Activated CD8-positive, alpha-beta memory T cell treated with anti-CD3 and anti-CD28 coated beads, Interleukin-2, amount 50 U/mL, for 4 hours (primary cell): ENCODE measurements around the gene DNAAF5.

Experiments
- DNase-seq: peaks from one replicate; pipeline ENCODE4 v3.0.0-alpha.2; 2020

The DNAAF5 gene

GRCh38 chr7:818031-818699 lies 91.7 kb downstream of the DNAAF5 start:
- no peak for DNase-seq

DNA sequence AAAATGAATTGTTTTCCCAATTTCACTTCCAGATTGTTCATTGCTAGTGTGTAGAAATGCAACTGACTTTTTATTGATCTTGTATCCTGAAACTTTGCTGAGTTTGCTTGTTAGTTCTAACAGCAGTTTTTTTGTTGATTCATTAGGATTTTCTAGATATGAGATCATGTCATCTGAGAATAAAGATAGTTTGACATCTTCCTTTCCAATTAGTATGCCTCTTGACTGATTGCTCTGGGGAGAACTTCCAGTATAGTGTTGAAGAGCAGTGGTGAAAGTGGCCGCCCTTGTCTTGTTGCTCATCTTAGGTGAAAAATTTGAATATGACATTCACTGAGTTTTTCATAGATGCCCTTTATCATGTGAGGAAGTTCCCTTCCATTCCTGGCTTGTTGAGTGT lies 93.8 kb downstream of the DNAAF5 start:
- DNase-seq, result no peak

GRCh38 chr7:821688-822087 lies 95.2 kb downstream of the DNAAF5 start:
- no peak for DNase-seq

DNA sequence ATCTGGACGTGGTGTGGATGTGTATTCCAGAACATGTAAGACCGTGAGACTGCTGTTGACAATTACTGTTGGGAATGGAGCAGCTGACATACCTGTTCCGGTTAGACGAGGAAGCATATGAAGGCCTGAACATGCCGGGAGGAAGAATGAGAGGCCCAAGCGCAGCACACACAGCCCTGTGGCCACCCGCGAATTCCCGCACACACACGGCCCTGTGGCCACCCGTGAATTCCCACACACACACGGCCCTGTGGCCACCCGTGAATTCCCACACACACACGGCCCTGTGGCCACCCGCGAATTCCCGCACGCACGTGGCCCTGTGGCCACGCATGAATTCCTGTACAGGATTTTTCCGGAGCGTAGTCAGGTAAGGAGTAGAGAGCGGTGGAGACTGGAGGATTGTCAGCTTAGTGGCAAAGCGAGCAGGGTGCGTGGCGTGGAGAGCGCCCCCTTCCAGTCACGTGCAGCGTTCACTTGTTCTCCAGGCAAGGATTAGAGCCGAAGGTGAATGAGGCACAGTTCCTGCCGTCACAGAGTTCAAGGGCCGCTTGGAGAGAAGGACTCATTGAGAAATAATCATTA lies 96.3 kb downstream of the DNAAF5 start:
- no peak for DNase-seq

DNA sequence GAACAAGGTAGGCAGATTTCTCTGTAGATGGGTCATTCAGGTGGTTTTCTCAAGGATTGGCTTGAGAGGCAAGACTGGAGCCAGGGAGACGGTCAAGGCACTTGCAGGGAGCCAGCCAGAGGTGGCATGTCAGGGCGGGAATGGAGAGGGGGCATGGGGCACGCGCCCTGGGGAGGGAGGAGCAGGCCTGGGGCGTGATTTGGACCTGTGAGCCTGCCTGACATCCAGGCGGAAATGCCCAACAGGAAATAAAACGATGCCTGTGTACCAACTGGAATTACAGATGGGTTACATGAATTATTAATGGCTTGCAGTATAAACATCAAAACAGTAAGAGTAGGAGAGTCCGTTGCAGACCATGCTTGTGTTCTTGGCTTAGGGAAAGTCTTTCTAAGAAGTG lies 97.2 kb downstream of the DNAAF5 start:
- DNase-seq, result no peak

GRCh38 chr7:824081-824480 lies 97.6 kb downstream of the DNAAF5 start:
- DNase-seq, result no peak

DNA sequence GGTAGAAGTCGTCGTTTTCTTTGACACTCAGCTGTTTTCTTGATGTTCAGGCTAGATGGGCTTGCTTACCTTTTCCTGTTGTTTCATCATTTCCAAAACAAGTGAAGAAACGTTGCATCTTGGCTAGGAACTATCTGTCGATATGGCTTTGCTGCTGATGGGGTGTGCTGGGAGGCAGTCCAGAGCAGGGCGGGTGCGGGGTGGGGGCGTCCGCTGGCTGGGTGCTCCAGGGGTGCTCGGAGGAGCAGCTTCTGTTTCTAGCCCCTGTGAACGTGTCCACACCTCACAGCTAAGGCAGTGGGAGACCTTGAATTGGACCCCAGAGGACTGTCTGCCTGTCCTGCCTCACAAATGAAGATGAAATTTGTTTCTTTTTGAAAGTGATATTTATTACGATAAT lies 98.2 kb downstream of the DNAAF5 start:
- no peak for DNase-seq

GRCh38 chr7:825386-825785 lies 98.9 kb downstream of the DNAAF5 start:
- no peak for DNase-seq

- no peak for DNase-seq
Observed at GRCh38 chr7:826230-826917, 99.9 kb downstream of the DNAAF5 start.

DNA sequence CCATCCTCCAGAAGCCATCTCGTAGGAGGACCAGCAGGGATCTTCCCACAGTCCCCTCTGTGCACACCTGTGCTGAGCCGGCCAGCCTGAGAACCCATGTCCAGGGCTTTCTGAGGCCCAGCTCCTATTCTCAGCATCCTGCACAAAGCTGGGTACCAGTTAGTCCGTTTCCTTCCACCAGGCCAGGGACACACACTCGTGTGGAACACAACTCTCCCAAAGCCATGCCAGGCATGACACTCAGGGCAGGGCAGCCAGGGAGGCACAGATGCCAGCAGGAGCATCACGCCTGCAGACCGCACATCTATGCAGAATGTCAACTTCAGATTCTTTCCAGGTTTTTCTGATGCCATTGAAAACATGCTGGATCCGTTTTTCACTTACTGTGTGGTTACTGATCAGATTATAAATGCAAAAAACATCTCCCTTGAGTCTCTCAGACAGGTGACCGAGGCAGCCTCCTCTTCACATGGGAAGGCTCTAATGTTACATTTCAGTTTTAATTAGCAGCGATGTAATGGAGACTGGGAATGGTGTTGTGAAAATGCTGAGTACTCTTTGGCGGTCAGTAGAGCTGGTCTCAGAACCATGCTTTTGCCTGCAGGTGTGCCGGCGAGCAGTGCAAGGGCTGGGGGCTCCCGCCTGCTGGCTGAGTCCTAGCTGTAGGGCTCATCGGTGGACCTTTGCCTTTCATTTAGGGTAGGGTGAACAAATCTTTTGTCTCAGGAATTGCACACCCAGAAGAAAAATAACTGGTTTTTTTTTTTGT lies 102.5 kb downstream of the DNAAF5 start:
- no peak for DNase-seq

- no peak for DNase-seq
Observed at GRCh38 chr7:830069-830468, 103.6 kb downstream of the DNAAF5 start.

GRCh38 chr7:831596-832166 lies 105.2 kb downstream of the DNAAF5 start:
- no peak for DNase-seq

GRCh38 chr7:832167-832967 lies 105.9 kb downstream of the DNAAF5 start, which contains the start of gene SUN1:
SUN1 (plus strand) TSS chr7:832476; CDS start chr7:832525, 49 bp downstream.
- DNase-seq, result peak; percentile 76

- DNase-seq, result no peak
Observed at GRCh38 chr7:832968-833424, 106.5 kb downstream of the DNAAF5 start.

- no peak for DNase-seq
Observed at GRCh38 chr7:833601-834258, 107.2 kb downstream of the DNAAF5 start.

GRCh38 chr7:834277-834676 lies 107.8 kb downstream of the DNAAF5 start:
- no peak for DNase-seq

DNA sequence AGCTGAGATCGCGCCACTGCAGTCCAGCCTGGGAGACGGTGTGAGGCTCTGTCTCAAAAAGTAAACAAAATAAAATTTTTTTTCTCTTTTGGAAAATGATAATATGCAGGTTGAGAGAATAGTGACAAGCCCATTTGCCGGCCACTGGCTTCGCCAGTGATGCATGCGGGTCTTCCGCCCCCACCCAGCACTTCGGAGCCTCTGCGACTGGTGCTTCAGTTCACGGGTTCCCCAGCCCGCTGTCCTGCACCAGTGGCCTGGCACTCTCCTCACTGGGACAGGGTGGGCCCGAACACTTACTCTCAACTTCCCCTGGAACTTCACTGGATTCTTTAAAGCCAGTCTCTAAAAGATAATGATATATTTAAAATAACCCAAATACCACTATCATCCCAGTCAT lies 108.5 kb downstream of the DNAAF5 start:
- no peak for DNase-seq

DNA sequence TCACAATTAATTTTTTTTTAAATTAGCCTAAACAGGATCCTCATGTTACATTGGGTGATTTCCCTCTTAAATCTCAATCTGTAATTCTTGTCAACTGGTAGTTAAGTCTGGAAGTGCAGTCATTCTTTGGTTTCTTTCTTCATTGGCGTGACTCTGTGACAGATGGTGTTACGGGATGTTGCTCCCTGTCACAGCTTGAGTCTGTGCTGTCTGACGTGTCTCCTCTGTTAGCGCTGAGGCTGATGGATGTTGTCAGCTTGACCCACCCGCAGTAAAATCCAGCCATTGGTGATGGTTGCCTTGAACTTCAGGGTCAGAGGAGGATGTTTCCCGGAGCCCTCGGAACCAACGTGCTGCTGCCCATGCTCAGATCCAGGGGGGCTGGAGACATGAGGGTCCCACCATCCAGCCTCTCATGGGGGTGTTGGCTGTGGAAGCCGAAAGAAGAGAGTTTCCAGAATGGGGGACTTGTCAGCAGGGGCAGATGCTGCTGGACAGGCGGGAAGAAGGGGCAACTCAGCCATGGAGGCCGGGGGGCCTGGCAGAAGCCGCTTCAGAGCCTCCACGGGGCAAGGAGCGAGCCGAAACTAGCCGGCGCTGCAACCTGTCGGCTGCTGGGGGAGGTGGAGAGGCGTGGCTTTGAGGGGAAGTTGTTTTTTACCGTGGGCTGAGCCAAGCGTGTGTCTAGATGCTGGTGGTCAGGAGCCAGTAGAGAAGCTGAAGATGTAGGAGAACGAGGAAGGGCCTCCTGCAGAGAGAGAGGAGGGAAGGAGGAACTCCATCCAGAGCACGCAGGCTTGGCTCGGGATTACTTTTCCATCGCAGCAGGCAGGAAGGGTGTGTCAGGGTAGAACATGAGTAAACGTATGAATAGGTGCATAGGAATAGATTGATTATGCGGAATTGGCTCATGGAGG lies 109.2 kb downstream of the DNAAF5 start:
- DNase-seq, result no peak
